Measurements from ENCODE around the gene NFIX.

The NFIX gene

GRCh38 chr19:12979974-12980373 is 15.3 kb upstream of the NFIX start:
- Histone ChIP-seq H4K20me1 (ENCODE audit: insufficient read depth, low read length) (no peaks in the 10 kb centered on the region), H3K4me3 (ENCODE audit: low read length) (no peak overlapping the region), H2AFZ (ENCODE audit: low read depth, low read length) (no peak overlapping the region), H3K27ac (ENCODE audit: low read length) (no peak overlapping the region), H3K4me1 (ENCODE audit: low read length) (peaks cover 16% of the 10 kb centered on the region; the same call in 1 of the 2 replicates), H3K9me3 (ENCODE audit: insufficient read depth, low read length) (no peaks in the 10 kb centered on the region), H3K27me3 (ENCODE audit: low read depth, low read length) (peaks cover 29% of the 10 kb centered on the region), H3K79me2 (ENCODE audit: low read length) (no peaks in the 10 kb centered on the region), H3K9ac (ENCODE audit: low read length) (no peak overlapping the region), H3K4me2 (ENCODE audit: low read length) (no peak overlapping the region), H3K36me3 (replicated peaks; ENCODE audit: low read depth, low read length) (no peaks in the 10 kb centered on the region)
- TF ChIP-seq CTCF (IDR thresholded peaks at IDR 0.05; ENCODE audit: low read depth, low read length) (no peak), EZH2phosphoT487 (IDR thresholded peaks at IDR 0.05; ENCODE audit: low read depth) (no peak)

- peaks cover 15% of the 10 kb centered on the region; the same call in 1 of the 2 replicates for H3K4me1 ChIP-seq (ENCODE audit: low read length)
- H3K9ac ChIP-seq (ENCODE audit: low read length) = no peak overlapping the region; the same call in 1 of the 2 replicates
- H4K20me1 ChIP-seq (ENCODE audit: insufficient read depth, low read length) = no peaks in the 10 kb centered on the region
- no peak overlapping the region for H3K27ac ChIP-seq (ENCODE audit: low read length)
- TF ChIP-seq CTCF (IDR thresholded peaks at IDR 0.05; ENCODE audit: low read depth, low read length) (no peak), EZH2phosphoT487 (IDR thresholded peaks at IDR 0.05; ENCODE audit: low read depth) (no peak)
- H2AFZ ChIP-seq (ENCODE audit: low read depth, low read length) = no peak overlapping the region
- no peaks in the 10 kb centered on the region for H3K79me2 ChIP-seq (ENCODE audit: low read length)
- no peaks in the 10 kb centered on the region for H3K9me3 ChIP-seq (ENCODE audit: insufficient read depth, low read length)
- H3K4me2 ChIP-seq (ENCODE audit: low read length) = no peak overlapping the region
- H3K36me3 ChIP-seq (replicated peaks; ENCODE audit: low read depth, low read length) = no peaks in the 10 kb centered on the region
- no peak overlapping the region for H3K4me3 ChIP-seq (ENCODE audit: low read length)
- H3K27me3 ChIP-seq (ENCODE audit: low read depth, low read length) = peaks cover 33% of the 10 kb centered on the region
Observed at GRCh38 chr19:12982648-12983047, 12.6 kb upstream of the NFIX start.

- H3K4me3 ChIP-seq (ENCODE audit: low read length) = peak overlapping the region; percentile 74
- peak overlapping the region; percentile 33; the same call in 1 of the 2 replicates for H3K9ac ChIP-seq (ENCODE audit: low read length)
- H3K79me2 ChIP-seq (ENCODE audit: low read length) = no peaks in the 10 kb centered on the region
- H3K4me1 ChIP-seq (ENCODE audit: low read length) = peaks cover 19% of the 10 kb centered on the region; the same call in 1 of the 2 replicates
- TF ChIP-seq CTCF (IDR thresholded peaks at IDR 0.05; ENCODE audit: low read depth, low read length) (no peak), EZH2phosphoT487 (IDR thresholded peaks at IDR 0.05; ENCODE audit: low read depth) (no peak)
- H4K20me1 ChIP-seq (ENCODE audit: insufficient read depth, low read length) = no peaks in the 10 kb centered on the region
- no peak overlapping the region for H3K27ac ChIP-seq (ENCODE audit: low read length)
- peak overlapping the region; percentile 76; the same call in 1 of the 2 replicates for H2AFZ ChIP-seq (ENCODE audit: low read depth, low read length)
- peak overlapping the region; percentile 89 for H3K4me2 ChIP-seq (ENCODE audit: low read length)
- H3K36me3 ChIP-seq (replicated peaks; ENCODE audit: low read depth, low read length) = no peaks in the 10 kb centered on the region
- H3K27me3 ChIP-seq (ENCODE audit: low read depth, low read length) = peaks cover 33% of the 10 kb centered on the region
- no peaks in the 10 kb centered on the region for H3K9me3 ChIP-seq (ENCODE audit: insufficient read depth, low read length)
Observed at GRCh38 chr19:12983091-12983490, 12.2 kb upstream of the NFIX start.

GRCh38 chr19:12983542-12984142 is 11.6 kb upstream of the NFIX start:
- H3K4me1 ChIP-seq (ENCODE audit: low read length) = peaks cover 19% of the 10 kb centered on the region; the same call in 1 of the 2 replicates
- 0 out of 2 replicates have a peak overlapping the region, but pooled peaks have one; percentile 33 for H3K9ac ChIP-seq (ENCODE audit: low read length)
- TF ChIP-seq CTCF (IDR thresholded peaks at IDR 0.05; ENCODE audit: low read depth, low read length) (peak; percentile 96), EZH2phosphoT487 (IDR thresholded peaks at IDR 0.05; ENCODE audit: low read depth) (no peak)
- no peak overlapping the region for H3K27ac ChIP-seq (ENCODE audit: low read length)
- H4K20me1 ChIP-seq (ENCODE audit: insufficient read depth, low read length) = no peaks in the 10 kb centered on the region
- no peaks in the 10 kb centered on the region for H3K79me2 ChIP-seq (ENCODE audit: low read length)
- H2AFZ ChIP-seq (ENCODE audit: low read depth, low read length) = peak overlapping the region; percentile 76; the same call in 1 of the 2 replicates
- H3K4me2 ChIP-seq (ENCODE audit: low read length) = peak overlapping the region; percentile 89
- H3K4me3 ChIP-seq (ENCODE audit: low read length) = peak overlapping the region; percentile 74
- H3K27me3 ChIP-seq (ENCODE audit: low read depth, low read length) = peaks cover 33% of the 10 kb centered on the region
- H3K9me3 ChIP-seq (ENCODE audit: insufficient read depth, low read length) = no peaks in the 10 kb centered on the region
- H3K36me3 ChIP-seq (replicated peaks; ENCODE audit: low read depth, low read length) = no peaks in the 10 kb centered on the region

Measured in OCI-LY3 (cell line).